ENCODE data around the gene EEA1.

EEA1 gene

GRCh38 chr12:92952394-92952793 is 23.3 kb upstream of the EEA1 start:
- H3K4me3 ChIP-seq (replicated peaks; ENCODE audit: low read depth, low read length), result no peak overlapping the region
- H3K27me3 ChIP-seq (replicated peaks; ENCODE audit: control insufficient read depth, insufficient read depth, low read length), result no peaks in the 10 kb centered on the region
- DNase-seq (ENCODE audit: extremely low read depth, insufficient read length), result no peak
- no peaks in the 10 kb centered on the region for H3K36me3 ChIP-seq (ENCODE audit: control insufficient read depth, insufficient read depth, low read length)
- no peak for TF ChIP-seq CTCF (IDR thresholded peaks at IDR 0.05; ENCODE audit: insufficient read depth, low read length, poor library complexity, severe bottlenecking)

- no peak for DNase-seq (ENCODE audit: extremely low read depth, insufficient read length)
- no peaks in the 10 kb centered on the region for H3K36me3 ChIP-seq (ENCODE audit: control insufficient read depth, insufficient read depth, low read length)
- no peak for TF ChIP-seq CTCF (IDR thresholded peaks at IDR 0.05; ENCODE audit: insufficient read depth, low read length, poor library complexity, severe bottlenecking)
- H3K4me3 ChIP-seq (replicated peaks; ENCODE audit: low read depth, low read length), result no peak overlapping the region
- no peaks in the 10 kb centered on the region for H3K27me3 ChIP-seq (replicated peaks; ENCODE audit: control insufficient read depth, insufficient read depth, low read length)
These were observed 21.9 kb upstream of the EEA1 start for GRCh38 chr12:92951006-92951405.

- Histone ChIP-seq H3K4me3 (replicated peaks; ENCODE audit: low read depth, low read length) (no peak overlapping the region), H3K27me3 (replicated peaks; ENCODE audit: control insufficient read depth, insufficient read depth, low read length) (no peaks in the 10 kb centered on the region), H3K36me3 (ENCODE audit: control insufficient read depth, insufficient read depth, low read length) (no peaks in the 10 kb centered on the region)
- no peak for TF ChIP-seq CTCF (IDR thresholded peaks at IDR 0.05; ENCODE audit: insufficient read depth, low read length, poor library complexity, severe bottlenecking)
- no peak for DNase-seq (ENCODE audit: extremely low read depth, insufficient read length)
These were observed 20.9 kb upstream of the EEA1 start for GRCh38 chr12:92950011-92950410.

- no peak for DNase-seq (ENCODE audit: extremely low read depth, insufficient read length)
- TF ChIP-seq CTCF (IDR thresholded peaks at IDR 0.05; ENCODE audit: insufficient read depth, low read length, poor library complexity, severe bottlenecking), result no peak
- Histone ChIP-seq H3K36me3 (ENCODE audit: control insufficient read depth, insufficient read depth, low read length) (no peaks in the 10 kb centered on the region), H3K4me3 (replicated peaks; ENCODE audit: low read depth, low read length) (no peak overlapping the region), H3K27me3 (replicated peaks; ENCODE audit: control insufficient read depth, insufficient read depth, low read length) (no peaks in the 10 kb centered on the region)
These were observed 20.4 kb upstream of the EEA1 start for GRCh38 chr12:92949466-92949865.

GRCh38 chr12:92947589-92948215 is 18.6 kb upstream of the EEA1 start:
- no peaks in the 10 kb centered on the region for H3K27me3 ChIP-seq (replicated peaks; ENCODE audit: control insufficient read depth, insufficient read depth, low read length)
- H3K36me3 ChIP-seq (ENCODE audit: control insufficient read depth, insufficient read depth, low read length), result no peaks in the 10 kb centered on the region
- H3K4me3 ChIP-seq (replicated peaks; ENCODE audit: low read depth, low read length), result no peak overlapping the region
- TF ChIP-seq CTCF (IDR thresholded peaks at IDR 0.05; ENCODE audit: insufficient read depth, low read length, poor library complexity, severe bottlenecking), result no peak
- no peak for DNase-seq (ENCODE audit: extremely low read depth, insufficient read length)
